HepG2 (cell line): ENCODE measurements around the gene SAMD8. TPM values are rescaled to one million over a fixed set of nuclear protein-coding genes. Genes with fewer than 3 reads are reported as not detected.

Source experiments
- ATF7 ChIP-seq, 2 experiments: fragments of 450-650 bp in 1 of 2; sonication (generic) in 1 of 2; formaldehyde crosslinking in 1 of 2; IDR thresholded peaks; 2 replicates each; pipeline versions ENCODE4 v1.4.0 to v1.6.1; 2016 to 2020; ENCODE audit warnings: antibody characterized with exemption in 1 of 2, mild to moderate bottlenecking in 1 of 2, missing genetic modification reagents in 1 of 2
- ATRX ChIP-seq: sonication (generic); formaldehyde crosslinking; IDR thresholded peaks from 2 replicates; pipeline ENCODE4 v1.4.0; 2020; ENCODE audit warnings: missing genetic modification reagents, borderline replicate concordance
- CSRNP2 ChIP-seq: sonication (generic); formaldehyde crosslinking; conservative IDR thresholded peaks from 2 replicates; pipeline ENCODE4 v1.8.0; 2022; ENCODE audit warnings: low read depth, missing genetic modification reagents
- EED ChIP-seq: sonication (generic); formaldehyde crosslinking; IDR thresholded peaks from 2 replicates; pipeline ENCODE4 v1.5.0; 2020; ENCODE audit warnings: mild to moderate bottlenecking, missing genetic modification reagents
- ELF4 ChIP-seq: sonication (generic); formaldehyde crosslinking; IDR thresholded peaks from 2 replicates; pipeline ENCODE4 v1.5.0; 2020; ENCODE audit warnings: missing genetic modification reagents, mild to moderate bottlenecking, moderate library complexity, borderline replicate concordance
- HOXD1 ChIP-seq: sonication (generic); formaldehyde crosslinking; IDR thresholded peaks from 2 replicates; pipeline ENCODE4 v1.5.0; 2020; ENCODE audit warnings: missing genetic modification reagents
- KLF16 ChIP-seq, 2 experiments: sonication (generic) in 1 of 2; formaldehyde crosslinking in 1 of 2; IDR thresholded peaks; 2 replicates each; pipeline versions ENCODE4 v1.6.1 to v1.8.0; 2016 to 2023; ENCODE audit warnings: missing genetic modification reagents in 2 of 2, missing compliant biosample characterization in 1 of 2
- MAFG ChIP-seq: sonication (generic); formaldehyde crosslinking; IDR thresholded peaks from 2 replicates; pipeline ENCODE4 v1.5.1; 2020; ENCODE audit warnings: mild to moderate bottlenecking, missing genetic modification reagents
- MYC ChIP-seq: sonication (generic); formaldehyde crosslinking; IDR thresholded peaks from 2 replicates; pipeline ENCODE4 v1.9.0; 2021; ENCODE audit warnings: missing genetic modification reagents, borderline replicate concordance
- NCOA1 ChIP-seq: sonication (generic); formaldehyde crosslinking; IDR thresholded peaks from 2 replicates; pipeline ENCODE4 v1.9.0; 2021; ENCODE audit warnings: missing genetic modification reagents
- NFYB ChIP-seq: sonication (generic); formaldehyde crosslinking; IDR thresholded peaks from 2 replicates; pipeline ENCODE4 v1.4.0; 2020; ENCODE audit warnings: missing genetic modification reagents
- PHF20 ChIP-seq: sonication (generic); formaldehyde crosslinking; IDR thresholded peaks from 2 replicates; pipeline ENCODE4 v1.5.0; 2020; ENCODE audit warnings: mild to moderate bottlenecking, missing genetic modification reagents
- PRPF4 ChIP-seq: fragments of 200-400 bp; formaldehyde crosslinking; IDR thresholded peaks from 2 replicates; pipeline ENCODE4 v1.6.1; 2016; ENCODE audit warnings: low read length, low read depth; ENCODE audit not compliant: poor library complexity, severe bottlenecking
- SIN3A ChIP-seq: IDR thresholded peaks from 2 replicates; pipeline ENCODE4 v1.6.1; 2011; ENCODE audit warnings: low read depth, mild to moderate bottlenecking, control low read depth, low read length, borderline replicate concordance
- STAT6 ChIP-seq: sonication (generic); formaldehyde crosslinking; IDR thresholded peaks from 2 replicates; pipeline ENCODE4 v1.4.0; 2020; ENCODE audit warnings: missing genetic modification reagents, mild to moderate bottlenecking, borderline replicate concordance
- TBX2 ChIP-seq: sonication (generic); formaldehyde crosslinking; IDR thresholded peaks from 2 replicates; pipeline ENCODE4 v1.5.0; 2020; ENCODE audit warnings: missing genetic modification reagents, mild to moderate bottlenecking, borderline replicate concordance
- YEATS4 ChIP-seq: sonication (generic); formaldehyde crosslinking; IDR thresholded peaks from 2 replicates; pipeline ENCODE4 v1.4.0; 2020; ENCODE audit warnings: missing genetic modification reagents, borderline replicate concordance
- ZBTB20 ChIP-seq: sonication (generic); formaldehyde crosslinking; IDR thresholded peaks from 2 replicates; pipeline ENCODE4 v1.8.1; 2023; ENCODE audit warnings: missing genetic modification reagents, low read depth, mild to moderate bottlenecking, borderline replicate concordance
- ZBTB7A ChIP-seq: sonication (generic); formaldehyde crosslinking; IDR thresholded peaks from 2 replicates; pipeline ENCODE4 v1.8.0; 2022; ENCODE audit warnings: mild to moderate bottlenecking, missing genetic modification reagents
- ZNF546 ChIP-seq: sonication (generic); formaldehyde crosslinking; conservative IDR thresholded peaks from 2 replicates; pipeline ENCODE4 v1.8.1; 2023; ENCODE audit warnings: mild to moderate bottlenecking, missing genetic modification reagents
- ZNF552 ChIP-seq: sonication (generic); formaldehyde crosslinking; IDR thresholded peaks from 2 replicates; pipeline ENCODE4 v1.9.0; 2022; ENCODE audit warnings: missing genetic modification reagents, mild to moderate bottlenecking, borderline replicate concordance
- ZNF773 ChIP-seq: sonication (generic); formaldehyde crosslinking; IDR thresholded peaks from 2 replicates; pipeline ENCODE4 v1.4.0; 2020; ENCODE audit warnings: missing genetic modification reagents, borderline replicate concordance
- polyA plus RNA-seq, 8 experiments: library from polyadenylated mRNA; depleted of rRNA in 3 of 8; stranded (reverse) in 7 of 8; unstranded in 1 of 8; fragments of >200 nt; fragmentation: Illumina TruSeq in 4 of 8; extraction: Trizol in 4 of 8; gene quantifications; 2 replicates each; pipeline versions ENCODE4 v1.2.1 to v1.2.3, GENCODE V29; 2011 to 2016; ENCODE audit warnings: low read depth in 4 of 8, missing spikeins in 1 of 8, mixed read lengths in 1 of 8; ENCODE audit not compliant: insufficient read depth in 1 of 8
- total RNA-seq, 5 experiments: library from RNA; depleted of rRNA; stranded (reverse); fragments of >200 nt; fragmentation: Illumina TruSeq; extraction: Trizol; gene quantifications; 2 replicates each; pipeline ENCODE4 v1.2.3, GENCODE V29; 2016; ENCODE audit warnings: low read depth in 1 of 5
- TF ChIP-seq, protein P1 (sequence below): sonication (generic); formaldehyde crosslinking; IDR thresholded peaks from 2 replicates; pipeline ENCODE4 v1.5.0; 2020; ENCODE audit warnings: missing genetic modification reagents, mild to moderate bottlenecking, borderline replicate concordance
- TF ChIP-seq, protein P2 (sequence below): IDR thresholded peaks from 2 replicates; pipeline ENCODE4 v1.6.1; 2018; ENCODE audit warnings: missing genetic modification reagents, mild to moderate bottlenecking, missing compliant biosample characterization

SAMD8 gene
- total and polyA plus RNA-seq, 2 of the 13 experiments (the other 11 are each of a cell fraction or from before 2014, with no cell fraction given) = 10.4 to 13.2 TPM

GRCh38 chr10:75168275-75168674 is 56.8 kb downstream of the SAMD8 start (continued):
- TF ChIP-seq MAFG (CRISPR knock-in tag) (no peak), ZNF546 (CRISPR knock-in tag) (no peak), PHF20 (no peak), HOXD1 (CRISPR knock-in tag) (peak; percentile 67; the same call in 1 of the 2 replicates), ZNF773 (CRISPR knock-in tag) (no peak), ATF7 (IDR thresholded peaks at IDR 0.05) (no peak), ATF7 (CRISPR knock-in tag; IDR thresholded peaks at IDR 0.05) (no peak), CSRNP2 (CRISPR knock-in tag) (no peak), ATRX (CRISPR knock-in tag) (no peak), MYC (CRISPR knock-in tag) (no peak), ZBTB7A (no peak), ZBTB20 (peak; percentile 83; the same call in 1 of the 2 replicates), ELF4 (CRISPR knock-in tag) (no peak), STAT6 (0 out of 2 replicates have a peak, but pooled peaks have one; percentile 34), YEATS4 (CRISPR knock-in tag) (0 out of 2 replicates have a peak, but pooled peaks have one; percentile 43), SIN3A (no peak), KLF16 (CRISPR knock-in tag; IDR thresholded peaks at IDR 0.05) (peak in 1 of 2 experiments; percentile 87; a peak in 1 of 4 replicates), NCOA1 (CRISPR knock-in tag) (no peak), ZNF552 (CRISPR knock-in tag) (no peak), PRPF4 (no peak), TBX2 (CRISPR knock-in tag) (no peak), EED (no peak), NFYB (no peak)
- TF ChIP-seq, protein P1, sequence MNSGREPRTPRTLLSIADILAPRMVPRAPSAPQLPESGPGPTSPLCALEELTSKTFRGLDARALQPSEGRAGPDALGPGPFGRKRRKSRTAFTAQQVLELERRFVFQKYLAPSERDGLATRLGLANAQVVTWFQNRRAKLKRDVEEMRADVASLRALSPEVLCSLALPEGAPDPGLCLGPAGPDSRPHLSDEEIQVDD (CRISPR knock-in tag) = no peak
- TF ChIP-seq, protein P2, sequence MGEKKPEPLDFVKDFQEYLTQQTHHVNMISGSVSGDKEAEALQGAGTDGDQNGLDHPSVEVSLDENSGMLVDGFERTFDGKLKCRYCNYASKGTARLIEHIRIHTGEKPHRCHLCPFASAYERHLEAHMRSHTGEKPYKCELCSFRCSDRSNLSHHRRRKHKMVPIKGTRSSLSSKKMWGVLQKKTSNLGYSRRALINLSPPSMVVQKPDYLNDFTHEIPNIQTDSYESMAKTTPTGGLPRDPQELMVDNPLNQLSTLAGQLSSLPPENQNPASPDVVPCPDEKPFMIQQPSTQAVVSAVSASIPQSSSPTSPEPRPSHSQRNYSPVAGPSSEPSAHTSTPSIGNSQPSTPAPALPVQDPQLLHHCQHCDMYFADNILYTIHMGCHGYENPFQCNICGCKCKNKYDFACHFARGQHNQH (CRISPR knock-in tag) = peak; percentile 80; the same call in 1 of the 2 replicates
